GM21723 (cell line): ENCODE results near the gene CCDC27.
"Not testable (repeated sequence)": the region's sequence is repeated elsewhere in the genome, so short reads cannot be mapped to it uniquely, and the experiment has no call there.

Experiments
- ATAC-seq: cut with Tn5 transposase; IDR thresholded peaks from one replicate; pipeline ENCODE4 v1.9.1; 2021; ENCODE audit warnings: mild to moderate bottlenecking, moderate library complexity; ENCODE audit not compliant: unreplicated experiment

The CCDC27 gene

DNA sequence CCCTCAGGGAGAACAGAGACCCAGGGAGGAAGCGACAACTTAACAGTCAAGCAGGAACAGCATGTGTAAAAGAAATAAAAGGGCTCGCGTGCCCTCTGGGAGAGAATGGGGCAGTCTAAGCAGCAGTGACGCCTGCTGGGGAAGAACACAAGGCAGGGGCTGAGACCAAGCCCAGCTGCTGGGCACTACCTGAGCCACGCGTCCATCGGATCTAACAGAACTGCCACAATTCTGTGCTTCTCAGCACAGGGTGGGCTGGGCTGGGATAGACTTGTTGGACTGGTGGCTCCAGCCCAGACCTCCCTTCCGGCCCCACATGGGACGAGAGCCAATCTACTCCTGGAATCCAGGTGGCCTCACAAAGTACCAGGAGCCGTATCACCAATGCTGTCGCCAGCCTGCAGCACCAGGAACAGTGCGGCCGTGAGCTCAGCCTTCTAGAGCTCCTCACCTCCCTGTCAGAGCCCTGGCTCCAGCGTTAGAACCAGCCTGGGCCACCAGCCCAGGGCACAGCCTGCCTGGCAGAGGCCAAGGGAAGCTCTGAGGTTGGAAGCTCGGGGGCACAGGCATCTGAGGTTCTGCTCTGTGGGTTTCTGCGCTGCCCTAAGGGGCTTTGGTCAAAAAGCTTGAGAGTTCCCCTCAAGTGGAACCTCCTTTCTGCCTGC, 36.6 kb downstream of the CCDC27 start:
- no peak for ATAC-seq

DNA sequence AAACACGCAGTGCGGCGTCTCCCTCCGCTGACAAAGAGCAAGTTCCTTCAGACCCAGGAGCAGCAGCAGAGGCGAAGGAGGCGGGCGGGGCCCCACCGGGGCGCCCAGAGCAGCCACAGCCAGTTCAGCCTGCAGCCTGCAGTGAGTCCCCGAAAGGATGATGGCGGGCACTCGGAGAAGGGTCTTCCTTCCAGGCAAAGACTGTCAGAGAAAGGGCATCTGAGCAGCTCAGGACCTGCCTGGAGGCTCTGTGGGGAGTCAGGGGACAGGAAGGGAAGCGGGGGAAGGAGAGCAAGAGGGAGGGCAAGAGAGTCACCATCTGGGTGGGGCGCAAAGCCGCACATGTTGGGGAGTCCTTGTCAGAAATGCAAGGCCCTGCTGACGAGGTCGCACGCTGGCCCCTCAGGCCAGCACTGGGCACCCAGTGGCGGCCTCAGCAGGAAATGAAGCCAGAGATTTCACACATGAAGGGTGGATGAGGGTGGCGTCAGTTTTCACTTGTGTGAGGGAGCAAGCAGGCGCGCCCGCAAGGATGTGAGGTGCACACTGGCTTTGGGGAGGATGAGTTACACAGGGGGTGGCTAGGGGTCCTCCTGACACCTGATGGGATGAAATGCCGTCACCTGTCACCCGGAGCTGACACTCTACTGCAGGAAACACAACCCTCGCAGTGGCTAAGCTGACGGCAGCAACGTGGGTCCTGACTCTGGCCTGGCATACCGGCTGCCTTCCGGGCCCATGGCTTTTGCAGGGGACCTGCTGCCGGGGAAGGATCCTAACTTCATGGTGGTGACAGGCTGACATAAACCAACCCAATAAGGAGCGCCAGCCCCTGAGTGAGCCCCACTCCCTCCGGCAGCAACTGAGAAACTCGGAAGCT, 37.4 kb downstream of the CCDC27 start:
- ATAC-seq: no peak

DNA sequence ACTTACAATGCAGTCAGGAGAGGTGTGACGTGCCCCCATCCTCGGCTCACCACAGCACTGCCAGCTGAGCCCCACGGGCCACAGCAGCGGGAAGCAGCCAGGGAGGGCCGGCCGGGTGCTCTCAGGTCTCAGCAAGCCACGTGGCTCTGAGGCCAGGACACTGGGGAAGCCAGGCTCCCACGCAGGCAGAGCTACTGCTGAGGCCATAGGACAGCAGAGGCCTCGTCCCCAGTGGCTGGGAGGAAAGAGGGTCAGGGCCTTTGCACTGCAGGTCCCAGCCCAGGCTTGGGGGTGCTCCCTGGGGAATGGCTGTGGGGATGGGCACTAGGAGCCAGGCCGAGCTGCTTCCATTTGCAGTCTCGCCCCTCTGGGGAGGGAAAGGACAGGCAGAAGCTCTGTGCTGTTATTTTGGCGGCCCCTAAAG, 38.3 kb downstream of the CCDC27 start:
- ATAC-seq: no peak

- no peak for ATAC-seq
Measured at GRCh38 chr1:3790952-3791351, 38.7 kb downstream of the CCDC27 start.

DNA sequence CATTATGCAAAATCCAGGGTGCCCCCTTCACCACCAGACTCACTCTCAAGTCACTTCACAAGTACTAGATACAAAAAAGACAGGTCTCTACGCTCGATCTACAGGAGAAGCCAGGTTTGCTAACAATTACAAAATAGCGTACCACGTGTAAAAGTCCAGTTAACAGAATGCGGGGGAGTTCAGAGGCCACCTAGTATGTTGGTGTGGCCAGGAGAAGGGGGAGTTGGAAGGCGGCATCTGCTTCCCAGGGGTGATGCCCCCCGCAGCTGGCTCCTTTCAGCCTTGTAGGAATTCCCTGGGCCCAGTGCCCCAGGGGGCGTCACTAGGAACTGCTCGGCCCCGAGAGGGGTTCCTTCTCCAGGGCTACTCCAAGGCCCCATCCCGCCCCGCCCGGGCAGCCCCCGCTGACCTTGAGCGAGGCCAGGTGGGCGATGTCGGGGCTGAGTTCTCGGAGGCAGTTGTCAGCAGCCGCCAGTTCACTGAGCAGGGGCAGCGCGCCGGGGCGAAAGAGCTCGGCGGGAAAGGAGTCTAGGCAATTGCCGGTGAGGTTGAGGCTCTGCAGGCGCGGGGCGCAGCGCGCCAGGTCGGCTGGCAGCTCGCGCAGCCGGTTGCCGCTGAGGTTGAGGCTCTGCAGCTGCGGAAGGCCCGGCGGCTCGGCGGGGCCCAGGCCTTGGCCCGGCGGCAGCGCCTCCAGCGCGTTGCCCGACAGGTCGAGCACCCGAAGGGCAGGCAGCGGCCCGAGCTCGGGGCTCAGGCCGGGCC, 43.4 kb downstream of the CCDC27 start:
- peak; percentile 34 for ATAC-seq

- peak; percentile 98 for ATAC-seq
Measured at GRCh38 chr1:3796215-3797061, 44.2 kb downstream of the CCDC27 start, which contains the start of gene LRRC47. TSS of gene LRRC47 (minus strand) at chr1:3796498. CDS start at chr1:3796476, 22 bp downstream.

DNA sequence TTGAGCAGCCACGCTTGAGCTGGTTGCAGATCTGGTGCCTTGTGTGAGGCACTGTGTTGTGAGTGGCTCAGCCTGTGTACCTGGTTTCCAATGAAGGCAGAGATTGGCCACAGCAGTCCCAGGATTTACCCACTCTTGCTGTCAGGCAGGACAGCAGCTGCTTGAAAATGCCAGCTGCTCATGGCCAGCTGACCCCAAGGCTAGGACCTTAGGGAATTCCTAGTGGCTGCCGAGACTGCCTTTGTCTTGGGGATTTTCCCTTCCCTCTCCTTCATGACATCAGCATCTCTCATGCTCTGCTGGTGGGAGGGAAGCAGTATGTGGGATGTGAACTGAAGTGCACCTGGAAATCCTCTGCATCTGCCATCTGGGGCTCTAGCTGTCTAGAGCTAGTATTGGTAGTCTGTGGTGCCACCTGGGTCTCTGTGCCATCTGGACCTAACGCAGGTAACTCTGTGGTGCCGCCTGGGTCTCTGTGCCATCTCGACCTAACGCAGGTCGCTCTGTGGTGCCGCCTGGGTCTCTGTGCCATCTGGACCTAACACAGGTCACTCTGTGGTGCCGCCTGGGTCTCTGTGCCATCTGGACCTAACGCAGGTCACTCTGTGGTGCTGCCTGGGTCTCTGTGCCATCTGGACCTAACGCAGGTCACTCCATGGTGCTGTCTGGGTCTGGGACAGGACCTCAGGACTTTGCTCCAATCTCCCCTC, 47.9 kb downstream of the CCDC27 start:
- no peak for ATAC-seq

- ATAC-seq: not testable (repeated sequence)
Measured at GRCh38 chr1:3800795-3801194, 48.5 kb downstream of the CCDC27 start.

DNA sequence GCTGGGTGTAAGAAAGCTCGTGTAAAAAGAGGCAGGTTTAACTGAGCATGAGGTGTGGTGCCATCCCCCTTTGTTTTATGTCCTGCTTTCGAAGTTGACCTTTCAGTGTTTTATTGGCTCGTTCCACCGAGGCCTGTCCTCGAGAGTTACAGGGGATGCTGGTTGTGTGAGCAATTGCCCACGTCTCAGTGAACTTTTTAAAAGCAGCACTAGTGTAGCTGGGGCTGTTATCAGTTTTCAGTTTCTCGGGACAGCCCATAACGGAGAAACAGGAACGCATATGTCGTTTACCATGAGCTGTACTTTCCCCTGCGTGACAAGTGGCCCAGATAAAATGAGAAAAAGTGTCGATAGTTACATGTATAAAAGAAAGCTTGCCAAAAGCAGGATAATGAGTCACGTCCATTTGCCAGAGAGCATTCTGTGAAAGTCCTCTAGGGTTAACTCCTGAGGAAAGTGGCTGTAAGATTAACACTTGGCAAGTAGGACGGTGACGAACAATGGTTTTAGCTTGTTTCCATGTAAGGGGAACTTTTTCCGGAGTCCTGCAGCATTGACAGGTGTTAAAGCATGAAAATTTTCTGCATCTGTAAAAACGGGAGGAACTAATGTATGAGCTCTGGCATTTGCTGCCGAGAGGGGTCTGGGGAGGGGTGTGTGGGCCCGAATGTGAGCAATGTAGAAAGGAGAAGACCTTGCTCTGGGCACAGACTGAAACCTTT, 51.8 kb downstream of the CCDC27 start:
- ATAC-seq: no peak

- ATAC-seq: not testable (repeated sequence)
Measured at GRCh38 chr1:3804627-3804944, 52.3 kb downstream of the CCDC27 start.

DNA sequence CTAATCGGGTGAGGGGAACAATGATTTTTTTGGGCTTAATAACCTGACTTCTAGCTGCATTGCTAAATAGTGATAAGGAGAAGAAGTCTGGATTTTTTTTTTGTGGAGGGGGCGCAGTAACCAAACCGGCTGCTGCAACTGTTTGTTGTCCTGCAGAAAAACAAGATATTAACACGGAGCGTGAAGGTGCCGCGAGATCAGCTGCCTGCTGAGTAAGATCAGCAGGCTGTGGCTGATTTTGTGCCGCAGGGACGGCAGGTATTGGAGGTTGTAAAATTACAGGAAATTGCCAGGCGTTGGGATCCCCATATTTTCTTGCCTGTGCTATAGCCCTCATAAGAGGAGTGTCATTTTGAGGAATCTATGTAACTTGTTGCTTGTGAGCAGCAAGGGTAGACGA, 52.8 kb downstream of the CCDC27 start:
- no peak for ATAC-seq

GRCh38 chr1:3807769-3808168, 55.5 kb downstream of the CCDC27 start:
- no peak for ATAC-seq

DNA sequence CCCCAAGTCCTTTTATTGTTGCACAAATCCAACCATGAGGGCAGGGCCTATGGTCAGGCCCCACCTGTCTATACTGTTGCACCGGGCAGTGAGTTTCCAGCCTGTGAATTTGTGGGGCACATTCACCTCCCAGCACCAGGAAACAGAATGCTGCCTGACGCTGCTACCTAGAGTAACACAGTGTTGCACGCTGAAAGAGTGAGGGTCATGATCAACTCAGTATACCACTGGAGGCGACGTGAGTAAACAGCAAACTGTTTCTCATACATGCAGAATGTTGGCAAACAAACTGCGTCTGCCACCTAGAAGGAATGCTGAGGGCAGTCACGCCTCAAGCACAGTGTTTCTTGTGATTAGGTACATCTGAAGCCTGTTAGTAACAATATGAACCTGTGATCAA, 57.4 kb downstream of the CCDC27 start:
- ATAC-seq: no peak

GRCh38 chr1:3810149-3810761, 58.0 kb downstream of the CCDC27 start:
- ATAC-seq: not testable (repeated sequence)

- ATAC-seq: no peak
Measured at GRCh38 chr1:3811595-3811911, 59.3 kb downstream of the CCDC27 start.

DNA sequence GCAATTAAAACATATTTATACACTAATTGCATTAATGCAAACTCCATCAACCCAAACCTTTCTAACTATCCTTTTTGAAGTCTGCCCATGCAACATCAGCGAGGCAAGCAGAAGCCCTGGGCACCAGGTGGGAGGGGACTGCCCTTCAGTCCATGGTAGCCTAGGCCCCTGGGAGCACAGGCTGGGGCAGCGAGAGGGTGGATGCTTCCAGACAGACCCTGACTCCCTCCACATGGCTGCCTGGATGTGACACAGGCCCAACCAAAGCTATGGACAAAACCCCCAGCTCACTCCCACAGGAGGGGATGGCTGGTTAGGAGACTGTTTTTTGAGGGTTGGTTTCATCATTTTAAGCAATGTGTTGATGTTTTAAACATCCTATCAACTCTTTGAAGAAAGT, 61.8 kb downstream of the CCDC27 start:
- no peak for ATAC-seq

GRCh38 chr1:3814771-3815561, 62.7 kb downstream of the CCDC27 start:
- ATAC-seq: no peak
